Effector memory CD4-positive, alpha-beta T cell (primary cell): ENCODE measurements around the gene TSTD1.
"Not testable (repeated sequence)": the region's sequence is repeated elsewhere in the genome, so short reads cannot be mapped to it uniquely, and the experiment has no call there.

Experiments used
- DNase-seq, 3 donors: peaks; one replicate each; pipeline ENCODE4 v3.0.0-alpha.2; 2020
- H3K27ac ChIP-seq: 2 replicates; pipeline ENCODE4 v1.7.0; 2013; ENCODE audit warnings: mild to moderate bottlenecking, low read length, moderate library complexity; ENCODE audit not compliant: insufficient read depth, poor library complexity, severe bottlenecking
- H3K27me3 ChIP-seq: replicated peaks from 2 replicates; pipeline ENCODE4 v1.7.0; 2013; ENCODE audit warnings: mild to moderate bottlenecking, low read length; ENCODE audit not compliant: insufficient read depth, control insufficient read depth, poor library complexity, severe bottlenecking
- H3K36me3 ChIP-seq: 2 replicates; pipeline ENCODE4 v1.7.0; 2013; ENCODE audit warnings: mild to moderate bottlenecking, low read length, moderate library complexity; ENCODE audit not compliant: control insufficient read depth, insufficient read depth
- H3K4me1 ChIP-seq: 2 replicates; pipeline ENCODE4 v1.7.0; 2013; ENCODE audit warnings: low read length, mild to moderate bottlenecking; ENCODE audit not compliant: control insufficient read depth, insufficient read depth, poor library complexity, severe bottlenecking
- H3K4me3 ChIP-seq: 2 replicates; pipeline ENCODE4 v1.7.0; 2013; ENCODE audit warnings: low read length, low read depth, mild to moderate bottlenecking; ENCODE audit not compliant: insufficient read depth, poor library complexity, severe bottlenecking
- H3K9me3 ChIP-seq: 2 replicates; pipeline ENCODE4 v1.7.0; 2013; ENCODE audit warnings: mild to moderate bottlenecking, low read length, moderate library complexity; ENCODE audit not compliant: control insufficient read depth

Gene TSTD1

DNA sequence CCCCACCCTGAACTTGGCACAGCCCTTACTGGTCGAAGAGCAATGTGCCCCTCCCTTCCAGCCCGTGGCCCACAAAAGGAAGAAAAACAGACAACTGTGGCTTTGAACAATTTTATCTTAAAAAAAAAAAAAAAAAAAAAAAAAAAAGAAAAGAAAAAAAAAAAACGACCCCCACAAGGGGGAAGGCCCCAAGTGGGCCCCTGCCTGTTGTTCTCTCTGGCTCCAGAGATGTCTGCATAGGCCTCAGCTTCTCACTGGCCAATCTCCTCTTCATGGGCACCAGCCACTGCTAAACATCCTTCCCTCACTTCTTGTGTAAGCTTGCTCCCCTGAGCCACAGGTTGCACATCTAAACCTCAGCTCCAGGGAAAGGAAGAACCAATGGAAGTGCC is 386 bp upstream of the TSTD1 start:
- H3K4me1 ChIP-seq: peaks cover 26% of the 10 kb centered on the region
- peak overlapping the region; percentile 88 for H3K27ac ChIP-seq
- H3K4me3 ChIP-seq: peak overlapping the region; percentile 68
- H3K27me3 ChIP-seq: no peaks in the 10 kb centered on the region
- H3K36me3 ChIP-seq: peaks cover 38% of the 10 kb centered on the region
- H3K9me3 ChIP-seq: no peaks in the 10 kb centered on the region
- DNase-seq: no peak

DNA sequence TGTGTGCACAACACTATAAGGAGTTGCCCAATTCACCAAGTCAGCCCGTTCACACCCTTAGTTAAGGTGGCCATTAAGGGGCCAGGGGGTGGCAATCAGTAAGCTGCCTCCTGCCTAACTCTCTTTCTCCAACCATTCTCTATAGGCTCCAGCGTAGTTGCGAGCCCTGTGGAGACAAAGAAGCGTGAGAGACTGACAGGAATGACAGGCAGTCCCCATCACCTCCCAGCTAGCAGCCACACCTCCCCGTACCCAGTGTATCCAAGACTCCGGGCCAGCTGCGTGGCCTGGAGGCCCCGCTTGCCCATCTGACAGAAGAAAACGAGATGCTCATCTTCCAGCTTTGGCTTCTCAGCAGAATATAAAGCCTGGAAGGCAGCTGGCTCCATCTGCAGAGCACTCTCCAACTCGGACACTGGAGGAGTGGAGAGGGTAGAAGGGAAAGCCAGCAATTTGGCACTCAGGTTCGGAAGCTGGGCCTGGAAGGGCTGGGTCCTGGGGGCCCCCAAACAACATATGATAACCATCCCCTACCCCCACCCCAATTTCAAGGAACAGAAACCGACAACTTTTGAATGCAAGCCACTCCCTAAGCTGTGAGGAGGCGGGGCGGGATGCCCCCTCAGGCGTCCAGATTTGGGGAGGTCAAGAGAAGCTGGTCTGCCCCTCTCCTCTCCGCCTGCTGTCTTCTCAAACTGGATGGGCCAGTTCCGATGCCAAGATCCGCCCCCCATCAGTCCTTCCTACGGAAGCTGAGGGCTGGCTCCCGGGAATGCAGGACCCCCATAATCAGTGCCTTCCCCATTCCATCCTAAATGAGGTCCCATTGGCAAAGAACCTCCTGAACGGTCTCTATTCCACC is 872 bp downstream of the TSTD1 start:
- H3K27ac ChIP-seq: peak overlapping the region; percentile 88
- H3K4me1 ChIP-seq: peaks cover 26% of the 10 kb centered on the region
- DNase-seq: no peak
- H3K27me3 ChIP-seq: no peaks in the 10 kb centered on the region
- H3K36me3 ChIP-seq: peaks cover 35% of the 10 kb centered on the region
- H3K9me3 ChIP-seq: no peaks in the 10 kb centered on the region
- peak overlapping the region; percentile 68 for H3K4me3 ChIP-seq

DNA sequence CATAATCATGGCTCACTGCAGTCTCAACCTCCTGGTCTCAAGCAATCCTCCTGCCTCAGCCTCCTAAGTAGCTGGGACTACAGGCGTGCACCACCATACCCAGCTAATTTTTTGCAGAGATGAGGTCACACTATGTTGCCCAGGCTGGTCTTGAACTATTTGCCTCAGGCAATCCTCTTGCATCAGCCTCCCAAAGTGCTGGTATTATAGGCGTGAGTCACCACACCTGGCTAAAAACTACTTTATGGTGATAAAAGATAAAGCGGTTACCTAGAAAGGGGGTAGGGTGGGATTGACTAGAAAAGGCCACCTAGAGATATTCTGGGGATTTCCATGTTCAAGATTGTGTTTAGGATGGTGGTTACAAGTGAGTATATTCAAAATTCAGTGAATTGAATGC is 5.0 kb downstream of the TSTD1 start:
- Histone ChIP-seq H3K27me3 (no peaks in the 10 kb centered on the region), H3K36me3 (no peaks in the 10 kb centered on the region), H3K9me3 (no peaks in the 10 kb centered on the region), H3K27ac (no peak overlapping the region), H3K4me3 (no peak overlapping the region), H3K4me1 (peaks cover 12% of the 10 kb centered on the region)
- no peak for DNase-seq

DNA sequence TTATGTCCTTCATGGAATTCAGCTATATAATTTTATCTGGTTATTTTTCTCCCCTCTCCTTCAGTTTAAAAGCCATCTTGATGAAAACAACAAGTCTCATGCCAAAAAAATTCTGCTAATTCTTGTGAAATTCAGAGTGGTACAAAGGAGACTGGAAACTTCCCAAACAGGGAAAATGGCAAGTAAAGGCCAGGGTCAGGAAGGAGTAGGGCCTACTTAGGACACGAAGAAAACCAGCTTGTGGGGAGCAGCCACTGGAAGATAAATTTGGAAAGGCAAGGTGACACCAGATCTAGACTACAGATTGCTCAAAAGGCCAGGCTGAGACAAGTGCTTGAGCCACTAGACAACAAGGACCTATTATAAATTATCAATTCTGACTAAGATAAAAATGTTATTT is 6.4 kb downstream of the TSTD1 start:
- H3K27ac ChIP-seq: no peak overlapping the region
- no peaks in the 10 kb centered on the region for H3K36me3 ChIP-seq
- DNase-seq: no peak
- H3K4me1 ChIP-seq: peaks cover 2% of the 10 kb centered on the region
- H3K27me3 ChIP-seq: no peaks in the 10 kb centered on the region
- no peaks in the 10 kb centered on the region for H3K9me3 ChIP-seq
- H3K4me3 ChIP-seq: no peak overlapping the region

DNA sequence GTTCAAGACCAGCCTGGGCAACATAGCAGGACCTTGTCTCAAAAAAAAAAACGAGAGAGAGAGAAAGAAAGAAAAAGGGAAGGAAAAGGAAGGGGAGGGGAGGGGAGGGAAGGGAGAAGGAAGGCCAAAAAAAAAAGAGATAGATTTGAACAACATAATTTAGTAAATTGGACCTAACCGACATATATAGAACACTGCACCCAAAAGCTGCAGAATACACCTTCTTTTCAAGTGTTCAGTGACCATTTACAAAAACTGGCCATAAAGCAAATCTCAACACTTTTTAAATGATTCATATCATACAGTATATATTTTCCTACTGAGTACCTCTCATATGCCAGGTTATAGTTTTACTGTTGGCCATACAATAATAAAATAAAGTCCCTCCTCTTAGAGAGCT is 6.9 kb downstream of the TSTD1 start:
- H3K4me3 ChIP-seq: no peak overlapping the region
- DNase-seq: no peak

DNA sequence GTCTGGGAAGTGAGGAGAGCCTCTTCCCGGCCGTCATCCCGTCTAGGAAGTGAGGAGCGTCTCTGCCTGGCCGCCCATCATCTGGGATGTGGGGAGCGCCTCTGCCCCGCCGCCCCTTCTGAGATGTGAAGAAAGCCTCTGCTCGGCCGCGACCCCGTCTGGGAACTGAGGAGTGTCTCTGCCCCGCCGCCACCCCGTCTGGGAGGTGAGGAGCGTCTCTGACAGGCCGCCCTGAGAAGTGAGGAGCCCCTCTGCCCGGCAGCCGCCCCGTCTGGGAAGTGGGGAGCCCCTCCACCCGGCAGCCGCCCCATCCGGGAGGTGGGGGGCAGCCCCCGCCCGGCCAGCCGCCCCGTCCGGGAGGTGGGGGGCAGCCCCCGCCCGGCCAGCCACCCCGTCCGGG is 9.3 kb downstream of the TSTD1 start:
- not testable (repeated sequence) for H3K4me1 ChIP-seq, DNase-seq, H3K9me3 ChIP-seq, H3K4me3 ChIP-seq, H3K36me3 ChIP-seq, H3K27me3 ChIP-seq, H3K27ac ChIP-seq

More for the DNA sequence above, 6.9 kb downstream of the TSTD1 start:
- Histone ChIP-seq H3K27ac (no peak overlapping the region), H3K4me1 (no peaks in the 10 kb centered on the region), H3K9me3 (no peaks in the 10 kb centered on the region), H3K36me3 (no peaks in the 10 kb centered on the region), H3K27me3 (no peaks in the 10 kb centered on the region)

DNA sequence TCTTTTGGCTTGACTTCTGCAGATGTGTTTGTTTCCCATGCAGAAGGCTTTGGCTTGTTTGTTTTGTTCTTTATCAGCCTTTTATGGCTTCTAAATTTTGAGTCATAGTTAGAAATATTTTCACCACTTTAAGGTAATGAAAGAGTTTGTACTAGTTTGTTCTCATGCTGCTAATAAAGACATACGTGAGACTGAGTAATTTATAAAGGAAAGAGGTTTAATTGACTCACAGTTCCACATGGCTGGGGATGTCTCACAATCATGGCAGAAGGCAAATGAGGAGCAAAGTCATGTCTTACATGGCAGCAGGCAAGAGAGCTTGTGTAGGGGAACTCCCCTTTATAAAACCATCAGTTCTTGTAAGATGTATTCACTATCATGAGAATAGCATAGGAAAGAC is 11.8 kb downstream of the TSTD1 start:
- not testable (repeated sequence) for DNase-seq, H3K4me1 ChIP-seq, H3K4me3 ChIP-seq, H3K36me3 ChIP-seq, H3K9me3 ChIP-seq, H3K27me3 ChIP-seq, H3K27ac ChIP-seq

DNA sequence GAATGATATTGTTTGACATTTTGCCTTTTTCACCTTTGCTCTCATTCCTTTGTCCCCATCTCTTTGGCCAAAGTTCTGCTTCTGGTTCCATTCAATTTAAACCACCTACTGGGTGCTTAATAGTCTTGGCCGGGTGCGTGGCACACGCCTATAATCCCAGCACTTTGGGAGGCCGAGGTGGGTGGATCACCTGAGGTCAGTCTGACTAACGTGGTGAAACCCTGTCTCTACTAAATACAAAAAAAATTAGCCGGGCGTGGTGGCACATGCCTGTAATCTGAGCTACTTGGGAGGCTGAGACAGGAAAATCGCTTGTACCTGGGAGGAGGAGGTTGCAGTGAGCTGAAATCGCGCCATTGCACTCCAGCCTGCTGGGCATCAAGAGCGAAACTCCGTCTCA is 16.3 kb downstream of the TSTD1 start:
- peaks cover 18% of the 10 kb centered on the region for H3K4me1 ChIP-seq
- DNase-seq, H3K27ac ChIP-seq, H3K9me3 ChIP-seq, H3K4me3 ChIP-seq, H3K36me3 ChIP-seq, H3K27me3 ChIP-seq: not testable (repeated sequence)

DNA sequence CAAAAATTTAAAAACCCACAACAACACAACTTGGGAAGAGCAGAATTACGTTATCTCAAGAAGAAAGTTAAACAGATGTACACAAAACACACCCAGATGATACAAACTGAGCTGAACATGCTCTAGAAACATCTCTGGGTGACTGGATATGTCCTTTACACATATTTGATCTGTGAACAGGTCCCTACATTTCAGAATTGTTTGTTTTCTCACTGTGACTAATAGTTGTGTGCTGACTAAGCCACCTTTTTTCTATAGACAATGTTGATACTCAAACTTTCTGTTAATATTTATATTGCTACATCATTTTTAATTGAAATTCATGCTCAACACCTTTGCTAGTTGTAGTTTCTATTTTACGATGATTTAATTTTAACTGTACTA is 16.8 kb downstream of the TSTD1 start:
- H3K4me3 ChIP-seq: no peak overlapping the region
- H3K27ac ChIP-seq: peak overlapping the region; percentile 62
- no peaks in the 10 kb centered on the region for H3K27me3 ChIP-seq
- no peaks in the 10 kb centered on the region for H3K9me3 ChIP-seq
- no peak for DNase-seq
- peaks cover 18% of the 10 kb centered on the region for H3K4me1 ChIP-seq
- no peaks in the 10 kb centered on the region for H3K36me3 ChIP-seq

DNA sequence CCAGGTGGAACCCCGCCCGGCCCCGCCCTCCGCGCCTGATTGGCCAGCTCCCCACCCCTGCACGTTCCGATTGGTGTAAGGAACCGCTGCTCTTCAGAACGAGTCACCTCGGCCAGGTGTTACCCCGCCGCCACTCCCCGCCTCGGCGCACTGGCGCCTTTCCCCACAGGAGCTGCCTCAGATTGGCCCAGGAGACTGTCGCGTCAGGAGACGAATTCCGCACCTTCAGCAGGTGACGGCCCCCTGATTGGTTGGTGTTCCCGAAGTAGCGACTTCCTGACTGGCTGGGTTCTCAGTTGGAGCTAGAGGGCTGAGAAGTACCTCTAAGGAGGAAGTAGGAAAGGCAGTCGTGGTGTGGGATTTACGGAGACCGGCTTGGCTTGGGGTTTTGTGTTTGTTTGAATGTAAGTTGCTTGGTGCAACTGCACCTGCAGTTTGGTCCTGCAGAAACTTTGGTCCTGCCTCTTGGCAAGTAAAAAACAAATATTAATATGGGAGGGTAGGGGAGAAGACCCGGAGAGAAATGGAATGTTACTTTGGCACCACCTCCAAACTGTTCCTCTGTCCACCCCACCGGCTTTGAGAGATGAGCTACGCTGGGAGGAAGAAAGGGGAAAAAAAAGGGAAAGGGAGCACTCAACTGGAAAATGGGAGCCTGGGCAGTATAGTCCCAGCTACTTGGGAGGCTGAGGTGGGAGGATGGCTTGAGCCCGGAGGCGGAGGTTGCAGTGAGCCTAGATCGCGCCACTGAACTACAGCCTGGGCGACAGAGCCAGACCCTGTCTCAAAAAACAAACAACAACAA is 17.4 kb downstream of the TSTD1 start:
- peak; percentile 88 to 92 (median 90) for DNase-seq
- Histone ChIP-seq H3K36me3 (no peaks in the 10 kb centered on the region), H3K27ac (peak overlapping the region; percentile 62), H3K27me3 (no peaks in the 10 kb centered on the region), H3K4me1 (peaks cover 18% of the 10 kb centered on the region), H3K4me3 (peak overlapping the region; percentile 69), H3K9me3 (no peaks in the 10 kb centered on the region)
